ENCODE results near the gene AARS2. TPM values are rescaled to one million over a fixed set of nuclear protein-coding genes. Genes with fewer than 3 reads are reported as not detected.
A peak's percentile ranks its signal among the peaks of the same experiment; 100 is the strongest.

The AARS2 gene
- total RNA-seq, 4 donors from 2014 or later = 14.2 to 23.1 (median 17.7) TPM

DNA sequence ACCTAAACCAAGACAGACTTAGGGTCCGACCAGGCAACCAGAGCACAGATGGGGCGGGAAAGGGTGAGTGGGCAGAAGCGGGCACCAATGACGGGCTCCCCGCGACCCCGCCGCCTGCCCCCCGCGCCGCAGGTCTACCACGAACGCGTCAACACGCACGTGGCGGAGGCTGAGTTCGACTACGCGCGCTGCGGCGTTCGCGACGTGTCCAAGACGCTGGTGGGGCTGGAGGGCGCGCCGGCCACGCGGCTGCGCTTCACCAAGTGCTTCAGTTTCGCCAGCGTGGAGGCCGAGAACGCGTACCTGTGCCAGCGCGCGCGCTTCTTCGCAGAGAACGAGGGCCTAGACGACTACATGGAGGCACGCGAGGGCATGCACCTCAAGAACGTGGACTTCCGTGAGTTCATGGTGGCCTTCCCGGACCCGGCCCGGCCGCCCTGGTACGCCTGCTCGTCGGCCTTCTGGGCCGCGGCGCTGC is 37.8 kb downstream of the AARS2 start:
- Histone ChIP-seq H3K4me1 (peaks cover 0 to 20% (median 5%) of the 10 kb centered on the region in 4 donors), H3K4me3 (peak overlapping the region in 1 of 4 donors; percentile 46), H3K36me3 (no peaks in the 10 kb centered on the region), H3K27ac (no peak overlapping the region), H3K9me3 (no peaks in the 10 kb centered on the region), H3K27me3 (peaks cover 0 to 72% of the 10 kb centered on the region in 2 donors)
- no peak for TF ChIP-seq POLR2A (IDR thresholded peaks at IDR 0.05)
- TF ChIP-seq CTCF (IDR thresholded peaks at IDR 0.05) = no peak
- no peak for TF ChIP-seq EP300 (IDR thresholded peaks at IDR 0.05)
- DNase-seq (ENCODE audit: low spot score in 2 of 2) = no peak
- WGBS, 2 donors = 84 to 89% methylated on average over 50 to 59 of the region's 59 CpGs

GRCh38 chr6:44273617-44274016 is 39.5 kb downstream of the AARS2 start:
- WGBS, 2 donors = 36 to 67% methylated on average over 1 of the region's 1 CpG
- Histone ChIP-seq H3K4me1 (peaks cover 0 to 27% (median 5%) of the 10 kb centered on the region in 4 donors), H3K27ac (no peak overlapping the region), H3K4me3 (no peak overlapping the region), H3K9me3 (no peaks in the 10 kb centered on the region), H3K27me3 (peaks cover 0 to 89% of the 10 kb centered on the region in 2 donors), H3K36me3 (no peaks in the 10 kb centered on the region)
- no peak for DNase-seq (ENCODE audit: low spot score in 2 of 2)
- TF ChIP-seq EP300 (IDR thresholded peaks at IDR 0.05) (no peak), POLR2A (IDR thresholded peaks at IDR 0.05) (no peak), CTCF (IDR thresholded peaks at IDR 0.05) (no peak)

DNA sequence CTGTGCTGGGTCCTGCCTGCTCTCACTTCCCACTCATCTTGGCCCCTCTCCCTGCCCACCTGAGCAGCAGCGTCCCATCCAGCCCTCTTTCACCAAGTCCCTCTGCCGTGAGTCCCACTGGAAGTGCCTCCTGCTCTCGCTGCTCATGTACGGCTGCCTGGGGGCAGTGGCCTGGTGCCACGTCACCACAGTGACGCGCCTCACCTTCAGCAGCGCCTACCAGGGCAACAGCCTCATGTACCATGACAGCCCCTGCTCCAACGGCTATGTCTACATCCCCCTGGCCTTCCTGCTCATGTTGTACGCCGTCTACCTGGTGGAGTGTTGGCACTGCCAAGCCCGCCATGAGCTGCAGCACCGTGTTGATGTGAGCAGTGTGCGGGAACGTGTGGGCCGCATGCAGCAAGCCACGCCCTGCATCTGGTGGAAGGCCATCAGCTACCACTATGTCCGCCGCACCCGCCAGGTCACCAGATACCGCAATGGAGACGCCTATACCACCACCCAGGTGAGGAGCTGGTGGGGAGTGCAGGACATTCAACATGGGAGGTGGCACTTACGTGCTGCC is 40.1 kb downstream of the AARS2 start:
- Histone ChIP-seq H3K9me3 (no peaks in the 10 kb centered on the region), H3K36me3 (no peaks in the 10 kb centered on the region), H3K4me1 (peaks cover 0 to 27% (median 5%) of the 10 kb centered on the region in 4 donors), H3K27me3 (peaks cover 0 to 94% of the 10 kb centered on the region in 2 donors), H3K27ac (no peak overlapping the region), H3K4me3 (no peak overlapping the region)
- 87 to 90% methylated on average over 22 to 23 of the region's 23 CpGs for WGBS, 2 donors
- DNase-seq (ENCODE audit: low spot score in 2 of 2) = no peak
- TF ChIP-seq EP300 (IDR thresholded peaks at IDR 0.05) (no peak), POLR2A (IDR thresholded peaks at IDR 0.05) (no peak), CTCF (IDR thresholded peaks at IDR 0.05) (no peak)

DNA sequence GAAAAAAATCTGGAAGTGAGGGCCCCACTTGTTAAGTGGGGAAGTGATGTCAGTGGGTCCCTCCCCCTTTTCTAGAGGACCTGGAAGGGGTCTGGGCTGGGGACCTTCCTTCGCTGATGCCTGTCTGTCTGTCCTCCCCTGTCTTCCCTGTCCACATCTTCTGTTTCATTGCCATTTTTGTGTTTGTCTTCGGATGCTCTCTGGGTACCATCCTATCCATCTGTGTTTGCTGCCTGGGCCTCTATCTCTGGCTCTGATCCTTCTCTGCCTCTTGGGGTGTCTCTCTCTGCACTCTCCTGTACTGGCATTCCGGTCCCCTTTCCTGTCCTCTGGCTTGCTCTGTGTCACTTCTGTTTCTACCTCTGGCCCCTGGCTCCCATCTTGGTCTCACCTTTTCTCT is 40.6 kb downstream of the AARS2 start:
- H3K4me3 ChIP-seq = no peak overlapping the region
- 84% methylated on average over 3 of the region's 3 CpGs for WGBS, 2 donors
- H3K27me3 ChIP-seq = peaks cover 0 to 91% of the 10 kb centered on the region in 2 donors
- H3K9me3 ChIP-seq = no peaks in the 10 kb centered on the region
- H3K27ac ChIP-seq = no peak overlapping the region
- DNase-seq (ENCODE audit: low spot score in 2 of 2) = no peak
- H3K36me3 ChIP-seq = no peaks in the 10 kb centered on the region
- TF ChIP-seq CTCF (IDR thresholded peaks at IDR 0.05) (no peak), POLR2A (IDR thresholded peaks at IDR 0.05) (no peak), EP300 (IDR thresholded peaks at IDR 0.05) (no peak)
- peaks cover 0 to 27% (median 5%) of the 10 kb centered on the region in 4 donors for H3K4me1 ChIP-seq

DNA sequence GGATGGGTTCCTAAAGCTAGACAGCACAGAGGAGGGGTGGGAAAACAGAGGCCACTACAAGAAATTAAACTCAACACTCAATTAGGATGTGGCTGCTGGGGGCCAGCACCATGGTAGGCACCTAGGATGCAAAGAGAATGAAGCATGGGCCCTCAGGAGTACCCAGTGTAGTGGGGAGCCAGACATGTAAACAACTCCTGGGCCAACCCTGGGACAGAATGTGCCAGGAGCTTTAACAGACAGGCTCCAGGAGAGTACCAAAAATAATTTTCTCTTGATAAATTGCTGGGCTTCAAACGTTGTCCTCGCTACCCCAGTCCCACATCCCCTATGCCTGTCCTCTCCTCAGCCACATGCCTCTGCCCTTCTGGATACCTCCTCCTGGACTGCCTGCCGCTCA is 41.2 kb downstream of the AARS2 start:
- WGBS, 2 donors = 57 to 61% methylated on average over 3 of the region's 3 CpGs
- Histone ChIP-seq H3K9me3 (no peaks in the 10 kb centered on the region), H3K36me3 (no peaks in the 10 kb centered on the region), H3K27me3 (peaks cover 0 to 85% of the 10 kb centered on the region in 2 donors), H3K4me3 (no peak overlapping the region), H3K27ac (no peak overlapping the region), H3K4me1 (peaks cover 0 to 27% (median 5%) of the 10 kb centered on the region in 4 donors)
- no peak for TF ChIP-seq CTCF (IDR thresholded peaks at IDR 0.05)
- no peak for DNase-seq (ENCODE audit: low spot score in 2 of 2)
